Smooth muscle cell of the brain vasculature (primary cell): ENCODE measurements around the gene TOM1L2.
A peak's percentile ranks its signal among the peaks of the same experiment; 100 is the strongest.

Experiments used
- DNase-seq: peaks from one replicate; pipeline ENCODE4 v3.0.0-alpha.2; 2012; ENCODE audit warnings: low read depth, low spot score

The TOM1L2 gene

GRCh38 chr17:17899486-17899885, 72.7 kb downstream of the TOM1L2 start:
- no peak for DNase-seq

- DNase-seq: no peak
These were observed 73.5 kb downstream of the TOM1L2 start for GRCh38 chr17:17898673-17899072.

- no peak for DNase-seq
These were observed 74.8 kb downstream of the TOM1L2 start for GRCh38 chr17:17897442-17897841.

GRCh38 chr17:17896746-17897145, 75.5 kb downstream of the TOM1L2 start:
- DNase-seq: no peak

GRCh38 chr17:17893801-17894644, 78.2 kb downstream of the TOM1L2 start:
- no peak for DNase-seq

GRCh38 chr17:17892731-17893130, 79.5 kb downstream of the TOM1L2 start:
- DNase-seq: no peak

- DNase-seq: no peak
These were observed 80.2 kb downstream of the TOM1L2 start for GRCh38 chr17:17892009-17892408.

GRCh38 chr17:17890773-17891759, 81.1 kb downstream of the TOM1L2 start:
- peak; percentile 51 for DNase-seq

- DNase-seq: no peak
These were observed 82.3 kb downstream of the TOM1L2 start for GRCh38 chr17:17889922-17890321.

- DNase-seq: no peak
These were observed 83.4 kb downstream of the TOM1L2 start for GRCh38 chr17:17888821-17889220.

- DNase-seq: no peak
These were observed 83.8 kb downstream of the TOM1L2 start for GRCh38 chr17:17888371-17888770.

GRCh38 chr17:17887752-17888304, 84.4 kb downstream of the TOM1L2 start:
- no peak for DNase-seq

GRCh38 chr17:17886726-17887125, 85.5 kb downstream of the TOM1L2 start:
- DNase-seq: no peak

GRCh38 chr17:17886226-17886625, 86.0 kb downstream of the TOM1L2 start:
- DNase-seq: no peak

- no peak for DNase-seq
These were observed 87.5 kb downstream of the TOM1L2 start for GRCh38 chr17:17884391-17885357.

GRCh38 chr17:17883801-17884200, 88.4 kb downstream of the TOM1L2 start:
- no peak for DNase-seq

GRCh38 chr17:17882082-17882581, 90.1 kb downstream of the TOM1L2 start:
- DNase-seq: no peak

- no peak for DNase-seq
These were observed 91.5 kb downstream of the TOM1L2 start for GRCh38 chr17:17880577-17881196.

- peak; percentile 99 for DNase-seq
These were observed 94.5 kb downstream of the TOM1L2 start for GRCh38 chr17:17877529-17878358.
